ENCODE results near the gene HM13. TPM values are rescaled to one million over a fixed set of nuclear protein-coding genes. Genes with fewer than 3 reads are reported as not detected.

HM13 gene
- total RNA-seq, 2 experiments from 2014 or later = 51.3 to 148 TPM

- BruUV-seq (replicated peaks) = no TSS peak
- Histone ChIP-seq H3K4me1 (ENCODE audit: insufficient read depth, low read length, poor library complexity, severe bottlenecking) (no peaks in the 10 kb centered on the region), H3K9me2 (ENCODE audit: insufficient read depth, low read length) (no peaks in the 10 kb centered on the region), H3K4me2 (ENCODE audit: low read length) (no peak overlapping the region), H3K9me3 (ENCODE audit: low read length) (no peaks in the 10 kb centered on the region), H3K36me3 (ENCODE audit: insufficient read depth, low read length) (no peaks in the 10 kb centered on the region), H4K20me1 (ENCODE audit: insufficient read depth, low read length) (no peaks in the 10 kb centered on the region), H2AFZ (ENCODE audit: low read length) (no peak overlapping the region), H3K79me2 (ENCODE audit: insufficient read depth, low read depth, low read length) (no peaks in the 10 kb centered on the region), H3K27ac (ENCODE audit: low read depth, low read length, poor library complexity, severe bottlenecking) (no peak overlapping the region), H3K4me3 (ENCODE audit: low read depth, low read length, poor library complexity, severe bottlenecking) (no peak overlapping the region)
- TF ChIP-seq CTCF (conservative IDR thresholded peaks at IDR 0.05; ENCODE audit: low read length) = no peak
- TF ChIP-seq EZH2phosphoT487 (IDR thresholded peaks at IDR 0.05; ENCODE audit: borderline replicate concordance, low read depth, low read length) = no peak
- ChIA-PET POLR2A (interaction anchor here (0.9 kb wide), 1 partner anchor 43 kb away, joined by 3 read pairs; no protein-coding TSS in a partner anchor), CTCF (ENCODE audit: unreplicated experiment) (no interaction called here)
- intact Hi-C loops (cut with micrococcal nuclease; ENCODE audit: unreplicated experiment) = no loop called here
- DNase-seq (ENCODE audit: low spot score) = no peak
Measured at GRCh38 chr20:31615416-31615815, 101.2 kb downstream of the HM13 start.

GRCh38 chr20:31617432-31618104 lies 103.3 kb downstream of the HM13 start:
- no TSS peak for BruUV-seq (replicated peaks)
- H3K4me2 ChIP-seq (ENCODE audit: low read length) = no peak overlapping the region
- H2AFZ ChIP-seq (ENCODE audit: low read length) = no peak overlapping the region

More at GRCh38 chr20:31617432-31618104, 103.3 kb downstream of the HM13 start:
- Histone ChIP-seq H3K9me3 (ENCODE audit: low read length) (no peaks in the 10 kb centered on the region), H3K36me3 (ENCODE audit: insufficient read depth, low read length) (no peaks in the 10 kb centered on the region), H3K9me2 (ENCODE audit: insufficient read depth, low read length) (no peaks in the 10 kb centered on the region), H3K4me1 (ENCODE audit: insufficient read depth, low read length, poor library complexity, severe bottlenecking) (peaks cover 11% of the 10 kb centered on the region), H4K20me1 (ENCODE audit: insufficient read depth, low read length) (no peaks in the 10 kb centered on the region), H3K27ac (ENCODE audit: low read depth, low read length, poor library complexity, severe bottlenecking) (no peak overlapping the region), H3K4me3 (ENCODE audit: low read depth, low read length, poor library complexity, severe bottlenecking) (no peak overlapping the region), H3K79me2 (ENCODE audit: insufficient read depth, low read depth, low read length) (no peaks in the 10 kb centered on the region)
- POLR2A ChIA-PET = interaction anchor here (0.6 to 0.7 kb wide), 2 partner anchors 46 to 65 kb away, joined by 3 to 4 read pairs; no protein-coding TSS in a partner anchor
- TF ChIP-seq CTCF (conservative IDR thresholded peaks at IDR 0.05; ENCODE audit: low read length) (no peak), EZH2phosphoT487 (IDR thresholded peaks at IDR 0.05; ENCODE audit: borderline replicate concordance, low read depth, low read length) (no peak)
- intact Hi-C loops (cut with micrococcal nuclease; ENCODE audit: unreplicated experiment) = no loop called here
- no peak for DNase-seq (ENCODE audit: low spot score)
- CTCF ChIA-PET (ENCODE audit: unreplicated experiment) = no interaction called here

Small RNA genes within 50 kb of the gene (microRNA-seq; reads per million reads assigned to microRNA genes)
- gene MIR3193 (ENCODE audit: borderline replicate concordance) = not detected

Small RNA genes within 50 kb of the gene (small RNA-seq; reads per million reads assigned to genes)
- not detected for gene MIR3193

Other genes starting within 250 kb of the HM13 start
- not detected in 2 replicates for gene DEFB116, start 205.9 kb upstream of the HM13 start, total RNA-seq (2014; rRNA removed; shearing (Covaris generic))
- gene DEFB116, start 205.9 kb upstream of the HM13 start, total RNA-seq (2022) = not detected in 2 replicates
- gene DEFB118, start 145.8 kb upstream of the HM13 start, total RNA-seq (2014; rRNA removed; shearing (Covaris generic)) = not detected in 2 replicates
- gene DEFB118, start 145.8 kb upstream of the HM13 start, total RNA-seq (2022) = not detected in 2 replicates
- not detected in 2 replicates for gene DEFB119, start 123.9 kb upstream of the HM13 start, total RNA-seq (2014; rRNA removed; shearing (Covaris generic))
- gene DEFB119, start 123.9 kb upstream of the HM13 start, total RNA-seq (2022) = not detected in 2 replicates
- not detected in 2 replicates for gene DEFB121, start 108.2 kb upstream of the HM13 start, total RNA-seq (2014; rRNA removed; shearing (Covaris generic))
- gene DEFB121, start 108.2 kb upstream of the HM13 start, total RNA-seq (2022) = not detected in 2 replicates
- gene DEFB123, start 73.8 kb upstream of the HM13 start, total RNA-seq (2014; rRNA removed; shearing (Covaris generic)) = not detected in 2 replicates
- gene DEFB123, start 73.8 kb upstream of the HM13 start, total RNA-seq (2022) = not detected in 2 replicates
- gene DEFB124, start 39.3 kb upstream of the HM13 start, total RNA-seq (2014; rRNA removed; shearing (Covaris generic)) = not detected in 2 replicates
- not detected in 2 replicates for gene DEFB124, start 39.3 kb upstream of the HM13 start, total RNA-seq (2022)
- not detected in 2 replicates for gene REM1, start 39.2 kb upstream of the HM13 start, total RNA-seq (2014; rRNA removed; shearing (Covaris generic))
- not detected in 2 replicates for gene REM1, start 39.2 kb upstream of the HM13 start, total RNA-seq (2022)
- 3.3 and 4.7 TPM in 2 replicates for gene ID1, start 90.8 kb downstream of the HM13 start, total RNA-seq (2014; rRNA removed; shearing (Covaris generic))
- 2.0 and 3.6 TPM in 2 replicates for gene ID1, start 90.8 kb downstream of the HM13 start, total RNA-seq (2022)
- gene COX4I2, start 123.5 kb downstream of the HM13 start, total RNA-seq (2014; rRNA removed; shearing (Covaris generic)) = not detected in 2 replicates
- not detected in 2 replicates for gene COX4I2, start 123.5 kb downstream of the HM13 start, total RNA-seq (2022)
- gene BCL2L1, start 208.4 kb downstream of the HM13 start, total RNA-seq (2014; rRNA removed; shearing (Covaris generic)) = 83.2 and 88.8 TPM in 2 replicates
- gene BCL2L1, start 208.4 kb downstream of the HM13 start, total RNA-seq (2022) = 64.2 and 71.5 TPM in 2 replicates
- gene TPX2, start 224.8 kb downstream of the HM13 start, total RNA-seq (2014; rRNA removed; shearing (Covaris generic)) = 121 and 134 TPM in 2 replicates
- gene TPX2, start 224.8 kb downstream of the HM13 start, total RNA-seq (2022) = 173 and 183 TPM in 2 replicates